Measurements from ENCODE around the gene ULK4. TPM values are rescaled to one million over a fixed set of nuclear protein-coding genes. Genes with fewer than 3 reads are reported as not detected.
"Not testable (repeated sequence)": the region's sequence is repeated elsewhere in the genome, so short reads cannot be mapped to it uniquely, and the experiment has no call there.

The ULK4 gene
- total RNA-seq, 4 donors from 2014 or later, result 2.0 to 3.0 (median 2.3) TPM

DNA sequence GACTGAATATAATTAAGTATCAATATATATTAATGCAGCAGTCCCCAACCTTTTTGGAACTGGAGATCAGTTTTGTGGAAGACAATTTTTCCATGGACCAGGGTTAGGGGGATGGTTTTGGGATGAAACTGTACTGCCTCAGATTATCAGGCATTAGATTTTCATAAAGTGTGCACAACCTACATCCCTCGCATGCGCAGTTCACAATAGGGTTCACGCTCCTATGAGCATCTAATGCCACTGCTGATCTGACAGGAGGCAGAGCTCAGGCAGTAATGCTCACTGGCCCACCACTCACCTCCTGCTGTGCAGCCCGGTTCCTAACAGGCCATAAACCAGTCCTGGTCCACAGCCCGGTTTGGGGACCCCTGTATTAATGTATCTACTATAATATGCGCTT lies 95.6 kb downstream of the ULK4 start:
- Histone ChIP-seq H3K4me1 (no peaks in the 10 kb centered on the region), H3K27ac (no peak overlapping the region), H3K36me3 (no peaks in the 10 kb centered on the region), H3K27me3 (no peaks in the 10 kb centered on the region), H3K4me3 (no peak overlapping the region), H3K9me3 (no peaks in the 10 kb centered on the region)
- DNase-seq, result no peak
- intact Hi-C loops (cut with DNase I; ENCODE audit: low total_unique reads), result no loop called here
- in situ Hi-C loops (cut with MboI; ENCODE audit: low sequenced_read_pairs in 4 of 4), result no loop called here
- no peak for TF ChIP-seq CTCF (IDR thresholded peaks at IDR 0.05 in 4 of 5, conservative IDR thresholded peaks at IDR 0.05 in 1 of 5)
- no peak for TF ChIP-seq POLR2A (IDR thresholded peaks at IDR 0.05)
- no peak for ATAC-seq

DNA sequence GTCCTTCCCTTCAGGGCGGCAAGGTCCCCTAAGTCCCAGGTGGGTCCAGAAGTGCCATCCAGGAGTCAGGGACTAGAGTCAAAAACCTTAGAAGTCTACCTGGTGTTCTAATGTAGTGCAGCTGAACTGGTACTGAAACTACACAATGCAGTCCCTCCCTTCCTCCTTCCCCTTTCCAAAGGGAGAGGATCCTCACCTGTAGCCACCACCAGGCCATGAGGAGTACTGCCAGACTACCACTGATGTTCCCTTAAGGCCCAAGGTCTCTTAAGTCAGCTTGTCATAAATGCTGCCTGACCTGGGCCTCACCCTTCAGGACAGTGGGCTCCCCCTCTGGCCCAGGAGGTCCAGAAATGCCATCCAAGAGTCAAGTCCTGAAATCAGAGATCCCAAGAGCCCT lies 98.9 kb downstream of the ULK4 start:
- no peak overlapping the region for H3K27ac ChIP-seq
- no peaks in the 10 kb centered on the region for H3K9me3 ChIP-seq
- intact Hi-C loops (cut with DNase I; ENCODE audit: low total_unique reads), result no loop called here
- DNase-seq (no peak), ATAC-seq (no peak)
- TF ChIP-seq POLR2A (IDR thresholded peaks at IDR 0.05) (no peak), CTCF (IDR thresholded peaks at IDR 0.05 in 4 of 5, conservative IDR thresholded peaks at IDR 0.05 in 1 of 5) (no peak)
- H3K27me3 ChIP-seq, result no peaks in the 10 kb centered on the region
- in situ Hi-C loops (cut with MboI; ENCODE audit: low sequenced_read_pairs in 4 of 4), result no loop called here
- no peaks in the 10 kb centered on the region for H3K4me1 ChIP-seq
- no peaks in the 10 kb centered on the region for H3K36me3 ChIP-seq
- H3K4me3 ChIP-seq, result no peak overlapping the region

- in situ Hi-C loops (cut with MboI; ENCODE audit: low sequenced_read_pairs in 4 of 4), result not testable (repeated sequence)
Observed at GRCh38 chr3:41860489-41860888, 101.4 kb downstream of the ULK4 start.

GRCh38 chr3:41854956-41855355 lies 106.9 kb downstream of the ULK4 start:
- no peaks in the 10 kb centered on the region for H3K27me3 ChIP-seq
- in situ Hi-C loops (cut with MboI; ENCODE audit: low sequenced_read_pairs in 4 of 4), result no loop called here
- no peak for DNase-seq
- intact Hi-C loops (cut with DNase I; ENCODE audit: low total_unique reads), result no loop called here
- TF ChIP-seq POLR2A (IDR thresholded peaks at IDR 0.05), result no peak
- H3K4me3 ChIP-seq, result no peak overlapping the region
- H3K9me3 ChIP-seq, result no peaks in the 10 kb centered on the region
- no peaks in the 10 kb centered on the region for H3K4me1 ChIP-seq
- no peak overlapping the region for H3K27ac ChIP-seq
- no peak for ATAC-seq
- no peaks in the 10 kb centered on the region for H3K36me3 ChIP-seq

More at GRCh38 chr3:41860489-41860888, 101.4 kb downstream of the ULK4 start:
- H3K4me1 ChIP-seq; H3K4me3 ChIP-seq; H3K36me3 ChIP-seq; intact Hi-C loops (cut with DNase I; ENCODE audit: low total_unique reads); ATAC-seq; DNase-seq; H3K27me3 ChIP-seq; H3K27ac ChIP-seq; H3K9me3 ChIP-seq: not testable (repeated sequence)

- Histone ChIP-seq H3K27me3 (no peaks in the 10 kb centered on the region), H3K27ac (no peak overlapping the region), H3K4me3 (no peak overlapping the region), H3K36me3 (no peaks in the 10 kb centered on the region), H3K9me3 (no peaks in the 10 kb centered on the region), H3K4me1 (no peaks in the 10 kb centered on the region)
- ATAC-seq (no peak), DNase-seq (no peak)
- TF ChIP-seq CTCF (IDR thresholded peaks at IDR 0.05 in 4 of 5, conservative IDR thresholded peaks at IDR 0.05 in 1 of 5), result no peak
- no peak for TF ChIP-seq POLR2A (IDR thresholded peaks at IDR 0.05)
- intact Hi-C loops (cut with DNase I; ENCODE audit: low total_unique reads), result no loop called here
- in situ Hi-C loops (cut with MboI; ENCODE audit: low sequenced_read_pairs in 4 of 4), result no loop called here
Observed at GRCh38 chr3:41853540-41854196, 108.2 kb downstream of the ULK4 start.

All from gastrocnemius medialis (tissue), 4 donors.